SK-N-SH (cell line): ENCODE results near the gene KCNK16. TPM values are rescaled to one million over a fixed set of nuclear protein-coding genes. Genes with fewer than 3 reads are reported as not detected.

Experiments used
- CTCF ChIA-PET: fragments of 300-600, 350-600 bp; formaldehyde crosslinking; extraction: SDS; loops from one replicate; lab custom pipeline; 2021; lab: Yijun Ruan, JAX
- POLR2A ChIA-PET: fragments of 350-600 bp; sonication (Branson Sonifier 250); formaldehyde crosslinking; extraction: SDS; loops from one replicate; lab custom pipeline; 2020; ENCODE audit warnings: antibody characterized with exemption, inconsistent platforms; lab: Yijun Ruan, JAX
- DNase-seq: peaks from one replicate; pipeline ENCODE4 v3.0.0; 2012
- H2AFZ ChIP-seq: fragments of 200-600 bp; sonication (generic); 2 replicates; pipeline ENCODE4 v1.8.1; 2016; ENCODE audit warnings: antibody characterized with exemption, mild to moderate bottlenecking, low read depth
- H3F3A ChIP-seq: fragments of 200-600 bp; sonication (generic); replicated peaks from 2 replicates; pipeline ENCODE3; 2016; ENCODE audit warnings: antibody characterized with exemption, mild to moderate bottlenecking; ENCODE audit not compliant: insufficient read depth
- H3K27ac ChIP-seq, 2 experiments: fragments of 200-500 bp in 1 of 2; fragments of 200-600 bp in 1 of 2; sonication (Bioruptor generic) in 1 of 2; sonication (generic), shearing (Covaris generic) in 1 of 2; 2 replicates each; pipeline versions ENCODE4 v1.5.1 to v1.6.1; 2014 to 2016; ENCODE audit warnings: low read depth in 2 of 2, inconsistent platforms in 1 of 2, low read length in 1 of 2, mild to moderate bottlenecking in 1 of 2, mixed read lengths in 1 of 2
- H3K27me3 ChIP-seq: fragments of 200-600 bp; sonication (generic), shearing (Covaris generic); 2 replicates; pipeline ENCODE4 v1.6.1; 2016; ENCODE audit warnings: mixed run types; ENCODE audit not compliant: insufficient read depth
- H3K36me3 ChIP-seq, 2 experiments: fragments of 200-500 bp in 1 of 2; fragments of 200-600 bp in 1 of 2; sonication (Bioruptor generic) in 1 of 2; sonication (generic) in 1 of 2; replicated peaks in 1 of 2; 2 replicates each; pipeline versions ENCODE3 to v1.5.1; 2014 to 2016; ENCODE audit warnings: low read length in 1 of 2, mild to moderate bottlenecking in 1 of 2; ENCODE audit not compliant: insufficient read depth in 2 of 2, control insufficient read depth in 1 of 2
- H3K4me1 ChIP-seq, 2 experiments: fragments of 200-500 bp in 1 of 2; fragments of 200-600 bp in 1 of 2; sonication (Bioruptor generic) in 1 of 2; sonication (generic), shearing (Covaris generic) in 1 of 2; 2 replicates each; pipeline versions ENCODE4 v1.5.1 to v1.6.1; 2014 to 2016; ENCODE audit warnings: low read depth in 1 of 2, low read length in 1 of 2, mixed run types in 1 of 2; ENCODE audit not compliant: insufficient read depth in 2 of 2, control insufficient read depth in 1 of 2
- H3K4me2 ChIP-seq: fragments of 200-600 bp; sonication (generic), shearing (Covaris generic); 2 replicates; pipeline ENCODE4 v1.6.1; 2017; ENCODE audit warnings: mixed run types
- H3K4me3 ChIP-seq, 2 experiments: fragments of 200-500 bp in 1 of 2; fragments of 200-600 bp in 1 of 2; sonication (Bioruptor generic) in 1 of 2; sonication (generic), shearing (Covaris generic) in 1 of 2; 2 replicates each; pipeline versions ENCODE4 v1.5.1 to v1.8.1; 2014 to 2016; ENCODE audit warnings: low read depth in 2 of 2, inconsistent platforms in 1 of 2, low read length in 1 of 2, mild to moderate bottlenecking in 1 of 2, mixed read lengths in 1 of 2, moderate library complexity in 1 of 2
- H3K79me2 ChIP-seq: fragments of 200-600 bp; sonication (generic); 2 replicates; pipeline ENCODE4 v1.8.1; 2017; ENCODE audit warnings: mild to moderate bottlenecking; ENCODE audit not compliant: insufficient read depth
- H3K9ac ChIP-seq: fragments of 200-600 bp; sonication (generic); 2 replicates; pipeline ENCODE4 v1.6.1; 2017; ENCODE audit warnings: mixed run types
- H3K9me2 ChIP-seq: fragments of 200-600 bp; sonication (generic); 2 replicates; pipeline ENCODE4 v1.6.1; 2017; ENCODE audit warnings: mixed run types
- H3K9me3 ChIP-seq: fragments of 200-600 bp; sonication (generic); 2 replicates; pipeline ENCODE4 v1.6.1; 2017; ENCODE audit warnings: mixed run types, mild to moderate bottlenecking, moderate library complexity
- H4K20me1 ChIP-seq: fragments of 200-600 bp; sonication (generic); 2 replicates; pipeline ENCODE4 v1.6.1; 2017; ENCODE audit warnings: mild to moderate bottlenecking, mixed run types; ENCODE audit not compliant: insufficient read depth
- CHD2 ChIP-seq: fragments of 150-350 bp; IDR thresholded peaks from 2 replicates; pipeline ENCODE4 v1.6.1; 2018; ENCODE audit warnings: low read length; ENCODE audit not compliant: partially characterized antibody
- CTCF ChIP-seq: fragments of 200-600 bp; sonication (generic); IDR thresholded peaks from 2 replicates; pipeline ENCODE4 v1.6.1; 2017; ENCODE audit warnings: antibody characterized with exemption, mild to moderate bottlenecking, moderate library complexity
- EP300 ChIP-seq, 2 experiments: IDR thresholded peaks; 2 replicates each; pipeline versions ENCODE4 v1.4.0 to v1.6.1; 2012; ENCODE audit warnings: borderline replicate concordance in 1 of 2, low read depth in 1 of 2, low read length in 1 of 2
- FOSL2 ChIP-seq: IDR thresholded peaks from 2 replicates; pipeline ENCODE4 v1.4.0; 2012; ENCODE audit warnings: low read depth, mild to moderate bottlenecking, moderate library complexity, borderline replicate concordance
- FOXM1 ChIP-seq: IDR thresholded peaks from 2 replicates; pipeline ENCODE4 v1.4.0; 2012; ENCODE audit warnings: low read depth, mild to moderate bottlenecking
- GATA2 ChIP-seq: sonication (generic); formaldehyde crosslinking; IDR thresholded peaks from 2 replicates; pipeline ENCODE4 v1.5.0; 2020; ENCODE audit warnings: mild to moderate bottlenecking, missing genetic modification reagents
- JUND ChIP-seq: IDR thresholded peaks from 2 replicates; pipeline ENCODE4 v1.4.0; 2012
- NRF1 ChIP-seq: IDR thresholded peaks from 2 replicates; pipeline ENCODE4 v1.6.1; 2012; ENCODE audit warnings: low read depth, mild to moderate bottlenecking, low read length
- POLR2AphosphoS5 ChIP-seq: IDR thresholded peaks from 2 replicates; pipeline ENCODE4 v1.6.1; 2012; ENCODE audit warnings: low read depth, low read length
- RAD21 ChIP-seq: IDR thresholded peaks from 2 replicates; pipeline ENCODE4 v1.6.1; 2012; ENCODE audit warnings: mild to moderate bottlenecking, low read length
- SIN3A ChIP-seq: IDR thresholded peaks from 2 replicates; pipeline ENCODE4 v1.6.1; 2012; ENCODE audit warnings: low read depth, mild to moderate bottlenecking, low read length, moderate library complexity, borderline replicate concordance
- SMC3 ChIP-seq: IDR thresholded peaks from 2 replicates; pipeline ENCODE4 v1.6.1; 2012; ENCODE audit warnings: low read depth, low read length, improper control_type of control experiment
- TCF12 ChIP-seq: IDR thresholded peaks from 2 replicates; pipeline ENCODE4 v1.4.0; 2012
- TEAD4 ChIP-seq: IDR thresholded peaks from 2 replicates; pipeline ENCODE4 v1.4.0; 2012; ENCODE audit warnings: mild to moderate bottlenecking, borderline replicate concordance; ENCODE audit not compliant: insufficient read depth
- USF2 ChIP-seq: fragments of 150-350 bp; IDR thresholded peaks from 2 replicates; pipeline ENCODE4 v1.6.1; 2017; ENCODE audit warnings: antibody characterized with exemption, low read length, low read depth, borderline replicate concordance
- ZBTB33 ChIP-seq: IDR thresholded peaks from 2 replicates; pipeline ENCODE4 v1.4.0; 2012; ENCODE audit warnings: low read depth, borderline replicate concordance
- WGBS: methylation state at CpG from one replicate; pipeline ENCODE4 v1.1.6; 2017; ENCODE audit warnings: low lambda C conversion rate; 5-methylcytosine and 5-hydroxymethylcytosine counted together
- polyA plus RNA-seq, 3 experiments: library from polyadenylated mRNA; depleted of rRNA; stranded (reverse); fragments of >200 nt; gene quantifications; 2 replicates each; pipeline ENCODE4 v1.2.3, GENCODE V29; 2012

Gene KCNK16
- polyA plus RNA-seq, 1 of the 3 experiments (the other 2 are of a cell fraction) = not detected

- Histone ChIP-seq H3K27ac (no peak overlapping the region), H3K9ac (no peak overlapping the region), H4K20me1 (no peaks in the 10 kb centered on the region), H3K9me3 (no peaks in the 10 kb centered on the region), H2AFZ (no peak overlapping the region)
- WGBS = 61% methylated on average over 7 of the region's 15 CpGs
- TF ChIP-seq POLR2AphosphoS5 (no peak), NRF1 (no peak), CHD2 (no peak), GATA2 (CRISPR knock-in tag) (no peak), TCF12 (no peak), CTCF (no peak), JUND (no peak), FOSL2 (no peak), ZBTB33 (no peak), EP300 (IDR thresholded peaks at IDR 0.05; ENCODE audit: borderline replicate concordance in 1 of 2, low read depth in 1 of 2, low read length in 1 of 2) (no peak)
- TF ChIP-seq, all 33 proteins: peak for 0
- H3F3A ChIP-seq = no peaks in the 10 kb centered on the region
- ChIA-PET POLR2A (no interaction called here), CTCF (interaction anchor here (0.6 to 8.1 kb wide), 15 partner anchors 9 to 979 kb away, joined by 3 to 62 read pairs (median 4); partner anchors contain the start of genes KCNK17 and MOCS1)
- H3K4me1 ChIP-seq = no peaks in the 10 kb centered on the region; a peak in 1 of 4 replicates
- no peaks in the 10 kb centered on the region for H3K36me3 ChIP-seq
- no peaks in the 10 kb centered on the region for H3K27me3 ChIP-seq
- H3K4me3 ChIP-seq = no peak overlapping the region
- DNase-seq = no peak
- H3K9me2 ChIP-seq = no peaks in the 10 kb centered on the region
- no peaks in the 10 kb centered on the region for H3K79me2 ChIP-seq
- H3K4me2 ChIP-seq = no peak overlapping the region
Observed at GRCh38 chr6:39348740-39349139, 26.2 kb upstream of the KCNK16 start.

- H3K27ac ChIP-seq = no peak overlapping the region
- POLR2A ChIA-PET = no interaction called here
- H3K36me3 ChIP-seq = no peaks in the 10 kb centered on the region
- no peaks in the 10 kb centered on the region for H3K79me2 ChIP-seq
- H2AFZ ChIP-seq = no peak overlapping the region
- no peaks in the 10 kb centered on the region for H3K27me3 ChIP-seq
- no peak overlapping the region for H3K4me2 ChIP-seq
- DNase-seq = peak; percentile 84
- H3F3A ChIP-seq = no peaks in the 10 kb centered on the region
- H3K4me3 ChIP-seq = no peak overlapping the region; a peak in 1 of 4 replicates
- H3K4me1 ChIP-seq = peaks cover 0 to 1% of the 10 kb centered on the region in 2 experiments; a peak in 1 of 4 replicates
- no peaks in the 10 kb centered on the region for H3K9me2 ChIP-seq
- peak; percentile 85 for TF ChIP-seq CTCF
- TF ChIP-seq TCF12 = no peak
- no peak for TF ChIP-seq USF2
- TF ChIP-seq SIN3A = no peak
- peak; percentile 65 for TF ChIP-seq SMC3
- TF ChIP-seq RAD21 = peak; percentile 86
- TF ChIP-seq FOXM1 = no peak
- TF ChIP-seq TEAD4 = no peak
- no peak for TF ChIP-seq POLR2AphosphoS5
- no peaks in the 10 kb centered on the region for H3K9me3 ChIP-seq
- no peak overlapping the region for H3K9ac ChIP-seq
- CTCF ChIA-PET = interaction anchor here (0.7 to 8.1 kb wide), 16 partner anchors 10 to 979 kb away, joined by 3 to 62 read pairs (median 4); partner anchors contain the start of genes KCNK17 and MOCS1
- 29% methylated on average over 7 of the region's 9 CpGs for WGBS
- H4K20me1 ChIP-seq = no peaks in the 10 kb centered on the region
Observed at GRCh38 chr6:39347906-39348585, 25.5 kb upstream of the KCNK16 start.
